Upper lobe of left lung (tissue), 4 donors: Measurements from ENCODE around the gene PCK2.

ENCODE experiments used
- CTCF ChIP-seq, 6 experiments: fragments of 450-650 bp in 4 of 6; fragments of 200-600 bp in 2 of 6; sonication (generic) in 2 of 6; IDR thresholded peaks; one replicate each; pipeline ENCODE4 v1.5.1; 2016 to 2019; ENCODE audit warnings: antibody characterized with exemption in 6 of 6
- POLR2A ChIP-seq, 4 donors: fragments of 450-650 bp; IDR thresholded peaks; one replicate each; pipeline ENCODE4 v1.5.1; 2016 to 2017; ENCODE audit warnings: antibody characterized with exemption in 4 of 4, mild to moderate bottlenecking in 2 of 4
- POLR2AphosphoS5 ChIP-seq, 2 donors: sonication (generic); formaldehyde crosslinking; IDR thresholded peaks; one replicate each; pipeline ENCODE4 v1.5.1; 2017; ENCODE audit warnings: antibody characterized with exemption in 2 of 2

GRCh38 chr14:24113801-24114531 is 19.9 kb downstream of the PCK2 start:
- TF ChIP-seq POLR2A (IDR thresholded peaks at IDR 0.05), result peak; percentile 56 to 79 (median 64)
- TF ChIP-seq CTCF (IDR thresholded peaks at IDR 0.05), result no peak
- peak; percentile 65 to 82 for TF ChIP-seq POLR2AphosphoS5 (IDR thresholded peaks at IDR 0.05)
